ENCODE results near the gene POLR1G.

The POLR1G gene

GRCh38 chr19:45363861-45364459 is 42.5 kb upstream of the POLR1G start:
- TF ChIP-seq CTCF (IDR thresholded peaks at IDR 0.05; ENCODE audit: low read depth, low read length), result no peak
- no peak overlapping the region for H3K4me3 ChIP-seq (replicated peaks in 1 of 2; ENCODE audit: low read depth in 2 of 2, low read length in 2 of 2)

GRCh38 chr19:45364696-45365095 is 41.7 kb upstream of the POLR1G start:
- TF ChIP-seq CTCF (IDR thresholded peaks at IDR 0.05; ENCODE audit: low read depth, low read length), result no peak
- no peak overlapping the region for H3K4me3 ChIP-seq (replicated peaks in 1 of 2; ENCODE audit: low read depth in 2 of 2, low read length in 2 of 2)
- DNase-seq (ENCODE audit: low read depth in 2 of 2), result no peak

More at GRCh38 chr19:45363861-45364459, 42.5 kb upstream of the POLR1G start:
- no peak for DNase-seq (ENCODE audit: low read depth in 2 of 2)

- no peak for DNase-seq (ENCODE audit: low read depth in 2 of 2)
- H3K4me3 ChIP-seq (replicated peaks in 1 of 2; ENCODE audit: low read depth in 2 of 2, low read length in 2 of 2), result no peak overlapping the region
- no peak for TF ChIP-seq CTCF (IDR thresholded peaks at IDR 0.05; ENCODE audit: low read depth, low read length)
Measured at GRCh38 chr19:45368127-45368526, 38.3 kb upstream of the POLR1G start.

GRCh38 chr19:45368737-45369340 is 37.6 kb upstream of the POLR1G start:
- no peak for TF ChIP-seq CTCF (IDR thresholded peaks at IDR 0.05; ENCODE audit: low read depth, low read length)
- no peak for DNase-seq (ENCODE audit: low read depth in 2 of 2)
- H3K4me3 ChIP-seq (replicated peaks in 1 of 2; ENCODE audit: low read depth in 2 of 2, low read length in 2 of 2), result no peak overlapping the region

- no peak for TF ChIP-seq CTCF (IDR thresholded peaks at IDR 0.05; ENCODE audit: low read depth, low read length)
- peak within 1 kb of the TSS; percentile 81 to 83 for H3K4me3 ChIP-seq (replicated peaks in 1 of 2; ENCODE audit: low read depth in 2 of 2, low read length in 2 of 2)
- peak; percentile 99 for DNase-seq (ENCODE audit: low read depth in 2 of 2)
Measured at GRCh38 chr19:45370410-45371204, 35.8 kb upstream of the POLR1G start, which contains the start of gene ERCC2. TSS of gene ERCC2 (minus strand) at chr19:45370573. CDS start at chr19:45370540, 33 bp downstream.

GRCh38 chr19:45376045-45376724 is 30.3 kb upstream of the POLR1G start:
- DNase-seq (ENCODE audit: low read depth in 2 of 2), result peak; percentile 98 to 99
- no peak for TF ChIP-seq CTCF (IDR thresholded peaks at IDR 0.05; ENCODE audit: low read depth, low read length)
- no peak overlapping the region for H3K4me3 ChIP-seq (replicated peaks in 1 of 2; ENCODE audit: low read depth in 2 of 2, low read length in 2 of 2)

Measured in cardiac fibroblast (primary cell).